GM10248 (cell line): ENCODE measurements around the gene SH3PXD2A.
"Not testable (repeated sequence)": the region's sequence is repeated elsewhere in the genome, so short reads cannot be mapped to it uniquely, and the experiment has no call there.

ENCODE experiments used
- CTCF ChIA-PET: fragments of 300-600 bp; sonication (Branson Sonifier 250); formaldehyde crosslinking; extraction: SDS; loops from one replicate; lab custom pipeline; 2021; ENCODE audit warnings: antibody characterized with exemption; lab: Yijun Ruan, JAX
- POLR2A ChIA-PET: fragments of 350-650 bp; sonication (Branson Sonifier 250); formaldehyde crosslinking; extraction: SDS; loops from one replicate; lab custom pipeline; 2020; ENCODE audit warnings: antibody characterized with exemption; lab: Yijun Ruan, JAX
- DNase-seq: peaks from one replicate; pipeline ENCODE4 v3.0.0; 2012; ENCODE audit errors: extremely low spot score
- CTCF ChIP-seq: IDR thresholded peaks from 2 replicates; pipeline ENCODE4 v1.5.1; 2012; ENCODE audit warnings: mild to moderate bottlenecking, low read depth; ENCODE audit errors: extremely low read depth, missing control alignments, control extremely low read depth

The SH3PXD2A gene

GRCh38 chr10:103849880-103850571 lies 5.3 kb downstream of the SH3PXD2A start:
- DNase-seq, result no peak
- TF ChIP-seq CTCF, result no peak
- CTCF ChIA-PET, result no interaction called here
- POLR2A ChIA-PET, result no interaction called here

- ChIA-PET POLR2A (no interaction called here), CTCF (interaction anchor here (1.0 to 2.6 kb wide), 5 partner anchors 68 to 136 kb away, joined by 3 to 12 read pairs (median 4); no protein-coding TSS in a partner anchor)
- no peak for TF ChIP-seq CTCF
- no peak for DNase-seq
Measured at GRCh38 chr10:103849212-103849877, 6.0 kb downstream of the SH3PXD2A start.

- no peak for TF ChIP-seq CTCF
- POLR2A ChIA-PET, result interaction anchor here (0.6 kb wide), 1 partner anchor 18 kb away, joined by 5 read pairs; no protein-coding TSS in a partner anchor
- CTCF ChIA-PET, result interaction anchor here (0.7 to 2.6 kb wide), 9 partner anchors 10 to 153 kb away, joined by 3 to 12 read pairs (median 4); no protein-coding TSS in a partner anchor
- no peak for DNase-seq
Measured at GRCh38 chr10:103847909-103848468, 7.4 kb downstream of the SH3PXD2A start.

- TF ChIP-seq CTCF, result no peak
- POLR2A ChIA-PET, result no interaction called here
- DNase-seq, result no peak
- CTCF ChIA-PET, result interaction anchor here (0.6 to 2.6 kb wide), 7 partner anchors 10 to 432 kb away, joined by 3 to 12 read pairs (median 6); no protein-coding TSS in a partner anchor
Measured at GRCh38 chr10:103847346-103847745, 8.0 kb downstream of the SH3PXD2A start.

- TF ChIP-seq CTCF, result no peak
- ChIA-PET CTCF (interaction anchor here (2.3 kb wide), 1 partner anchor 42 kb away, joined by 7 read pairs; no protein-coding TSS in a partner anchor), POLR2A (no interaction called here)
- DNase-seq, result peak; percentile 44
Measured at GRCh38 chr10:103845972-103846371, 9.4 kb downstream of the SH3PXD2A start.

GRCh38 chr10:103845346-103845745 lies 10.0 kb downstream of the SH3PXD2A start:
- POLR2A ChIA-PET, DNase-seq: not testable (repeated sequence)
- CTCF ChIA-PET, result interaction anchor here (2.3 kb wide), 1 partner anchor 43 kb away, joined by 7 read pairs; no protein-coding TSS in a partner anchor
